ENCODE results near the gene RARRES1.
"Not testable (repeated sequence)": the region's sequence is repeated elsewhere in the genome, so short reads cannot be mapped to it uniquely, and the experiment has no call there.

The RARRES1 gene

DNA sequence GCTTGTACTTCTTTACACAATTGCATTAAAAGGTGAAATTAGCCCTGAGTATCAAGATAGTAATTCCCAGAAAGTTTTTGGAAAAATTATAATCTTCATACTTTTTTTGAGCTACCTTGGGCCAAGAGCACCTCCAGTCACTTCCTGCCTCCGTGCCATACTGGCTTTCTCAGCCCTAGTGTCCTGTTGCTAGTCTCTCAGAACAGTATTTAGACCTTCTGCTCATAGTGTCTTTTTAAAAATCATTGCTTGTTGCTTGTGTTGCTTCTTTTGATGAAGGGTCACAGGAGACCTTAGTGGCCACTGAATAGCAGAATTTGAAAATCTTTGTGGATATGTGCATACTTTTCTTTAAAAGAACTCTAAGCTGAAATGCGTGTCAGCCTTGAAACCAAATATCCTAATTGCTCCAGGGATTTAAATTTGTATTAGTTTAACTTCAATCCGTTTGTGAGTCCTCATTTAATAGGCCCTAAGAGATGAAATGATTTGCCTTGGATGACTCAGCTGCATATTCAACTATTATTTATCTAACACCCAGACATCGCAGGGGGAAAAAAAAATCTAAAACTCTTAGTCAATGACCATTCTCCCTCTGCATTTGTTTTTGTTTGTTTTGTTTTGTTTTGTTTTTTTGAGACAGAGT is 30.7 kb downstream of the RARRES1 start:
- in situ Hi-C loops (cut with HindIII; ENCODE audit: low sequenced_read_pairs), result no loop called here

DNA sequence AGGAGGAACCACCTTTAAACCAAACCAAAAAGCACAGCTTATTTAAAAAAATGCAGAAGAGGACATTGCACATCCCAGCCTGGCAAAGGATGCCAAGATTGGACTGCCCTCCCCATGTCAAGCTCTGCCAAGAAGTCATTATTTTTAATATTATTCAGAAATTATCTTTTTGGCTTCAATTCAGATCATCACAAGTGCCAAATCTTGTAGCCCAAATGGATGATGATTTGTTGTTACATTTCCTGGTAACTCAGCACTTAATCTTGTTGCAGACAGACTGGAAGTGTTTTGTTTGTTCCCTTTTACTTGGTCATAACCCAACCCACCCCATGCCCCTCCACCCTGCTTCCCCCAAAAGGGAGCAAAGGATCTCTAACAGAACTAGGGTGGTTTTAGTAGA is 31.7 kb downstream of the RARRES1 start:
- in situ Hi-C loops (cut with HindIII; ENCODE audit: low sequenced_read_pairs), result no loop called here

DNA sequence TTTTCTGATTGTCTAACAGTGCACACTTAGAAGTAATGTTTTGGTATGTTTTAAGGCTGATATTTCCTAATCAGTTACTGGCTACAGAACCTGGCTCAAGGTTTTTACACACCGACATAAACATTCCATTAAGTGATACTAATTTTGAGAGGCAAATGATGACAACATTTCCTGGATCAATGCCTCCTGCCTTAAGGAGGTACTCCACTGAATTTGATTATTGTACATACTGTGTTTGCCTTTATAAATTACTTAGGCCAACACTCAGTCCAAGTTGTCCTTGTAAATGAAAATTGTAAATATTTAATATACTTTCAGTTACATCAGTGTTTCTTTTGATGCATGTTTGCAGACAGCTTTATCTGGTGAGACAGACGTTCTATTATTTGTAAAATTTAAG is 35.6 kb downstream of the RARRES1 start:
- in situ Hi-C loops (cut with HindIII; ENCODE audit: low sequenced_read_pairs), result no loop called here

DNA sequence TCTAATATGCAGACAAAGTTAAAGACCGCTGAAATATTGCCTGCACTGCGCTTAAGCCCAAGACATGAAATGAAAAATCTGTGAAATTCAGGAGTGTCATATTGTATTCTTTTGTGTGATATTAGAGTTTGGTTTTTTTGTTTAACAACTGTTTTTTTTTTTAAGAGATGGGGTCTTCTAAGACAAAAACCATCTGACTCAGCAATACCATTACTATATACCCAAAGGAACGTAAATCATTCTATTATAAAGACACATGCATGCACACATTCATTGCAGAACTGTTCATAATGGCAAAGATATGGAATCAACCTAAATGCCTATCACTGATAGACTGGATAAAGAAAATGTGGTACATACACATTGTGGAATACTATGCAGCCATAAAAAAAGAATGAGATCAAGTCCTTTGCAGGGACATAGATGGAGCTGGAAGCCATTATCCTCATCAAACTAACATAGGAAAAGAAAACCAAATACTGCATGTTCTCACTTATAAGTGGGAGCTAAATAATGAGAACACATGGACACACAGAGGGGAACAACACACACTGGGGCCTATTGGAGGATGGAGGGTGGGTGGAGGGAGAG is 38.3 kb downstream of the RARRES1 start:
- in situ Hi-C loops (cut with HindIII; ENCODE audit: low sequenced_read_pairs), result not testable (repeated sequence)

DNA sequence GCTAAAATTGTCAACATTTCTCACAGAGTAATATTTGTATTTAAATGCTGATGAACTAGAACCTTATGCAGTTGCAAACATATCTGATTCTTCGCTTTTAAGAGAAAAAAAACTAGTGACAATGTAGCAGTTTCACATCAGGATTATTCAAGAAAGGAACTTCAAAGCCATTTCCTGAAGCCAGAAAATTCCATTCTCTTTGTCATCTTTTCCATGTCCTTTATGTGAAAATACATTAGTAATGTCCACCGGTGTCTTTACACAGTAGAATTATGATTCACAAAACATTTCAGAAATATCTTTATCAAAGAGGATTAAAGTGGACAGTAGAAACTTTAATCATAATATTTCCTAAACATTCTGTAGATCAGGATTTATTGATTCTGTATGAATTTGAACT is 47.1 kb downstream of the RARRES1 start:
- in situ Hi-C loops (cut with HindIII; ENCODE audit: low sequenced_read_pairs), result no loop called here

DNA sequence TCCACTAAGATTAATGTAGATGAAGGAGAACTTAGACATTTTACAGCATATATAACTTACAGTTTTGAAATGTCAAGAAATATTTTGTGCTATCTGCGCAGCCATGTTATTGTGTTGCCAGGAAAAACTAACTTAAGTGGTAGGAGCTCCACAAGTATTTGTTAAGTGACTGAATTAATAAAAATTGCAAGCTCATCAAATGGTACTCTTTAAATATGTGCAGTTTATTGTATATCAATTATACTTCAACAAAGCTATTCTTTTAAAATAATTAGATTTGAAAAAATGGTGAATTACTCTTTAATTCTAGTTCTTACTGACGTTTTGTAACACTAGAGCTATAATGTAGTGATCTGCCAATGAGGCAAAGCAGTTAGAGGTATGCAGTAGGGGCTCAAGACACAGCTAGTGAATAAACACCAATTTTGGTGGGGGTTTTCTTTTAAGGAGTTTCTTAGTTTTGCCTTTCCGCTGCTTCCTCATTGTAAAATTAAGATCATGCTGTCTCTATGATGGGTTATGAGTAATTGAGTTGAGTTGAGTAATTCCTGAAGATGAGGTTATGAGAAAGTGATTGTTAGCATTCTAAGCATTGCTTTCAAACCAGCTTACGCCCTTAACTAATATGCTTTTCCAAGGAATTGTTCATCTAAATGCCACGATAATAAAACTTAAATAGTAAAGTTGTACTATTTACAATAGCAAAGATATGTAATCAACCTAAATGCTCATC is 48.9 kb downstream of the RARRES1 start:
- in situ Hi-C loops (cut with HindIII; ENCODE audit: low sequenced_read_pairs), result no loop called here

DNA sequence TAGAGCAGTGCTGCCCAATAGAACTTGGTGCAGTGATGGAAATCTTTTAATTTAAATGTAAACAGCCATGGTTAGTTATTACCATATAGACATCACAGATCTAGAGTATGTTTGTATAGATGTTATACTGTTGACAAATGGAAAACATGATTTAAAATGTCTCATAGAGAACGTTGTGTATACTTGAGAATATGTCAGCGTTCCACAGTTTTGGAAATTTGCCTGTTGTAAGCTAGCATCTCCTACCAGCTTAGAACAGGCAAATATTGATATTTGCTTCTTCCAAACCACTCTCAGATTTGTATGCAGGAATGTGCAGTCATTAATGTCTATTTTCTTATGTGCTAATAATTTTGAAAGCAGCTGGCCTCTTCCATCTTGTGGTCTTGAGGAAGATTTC is 51.4 kb downstream of the RARRES1 start:
- in situ Hi-C loops (cut with HindIII; ENCODE audit: low sequenced_read_pairs), result no loop called here

DNA sequence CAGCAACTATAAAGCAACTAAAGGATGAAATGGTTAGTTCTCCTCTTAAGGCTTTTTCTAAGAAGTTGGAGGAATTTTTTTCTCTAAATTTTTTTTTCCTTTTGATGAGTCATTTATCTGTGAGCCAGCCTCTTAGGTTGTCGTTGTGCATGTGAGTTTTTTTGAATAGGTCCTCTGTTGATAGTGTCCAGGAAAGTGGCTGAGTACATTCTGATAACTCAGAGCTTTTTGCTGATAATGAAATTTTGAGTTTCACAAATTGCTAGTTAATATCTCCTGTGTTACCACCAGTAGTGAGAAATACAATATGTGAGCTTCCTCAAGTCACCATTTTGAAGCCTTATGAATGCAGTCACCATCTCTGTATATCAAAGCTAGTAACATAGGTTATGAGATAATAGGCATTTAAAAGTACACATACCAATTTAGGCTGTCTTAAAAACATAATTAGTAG is 52.7 kb downstream of the RARRES1 start:
- in situ Hi-C loops (cut with HindIII; ENCODE audit: low sequenced_read_pairs), result no loop called here

DNA sequence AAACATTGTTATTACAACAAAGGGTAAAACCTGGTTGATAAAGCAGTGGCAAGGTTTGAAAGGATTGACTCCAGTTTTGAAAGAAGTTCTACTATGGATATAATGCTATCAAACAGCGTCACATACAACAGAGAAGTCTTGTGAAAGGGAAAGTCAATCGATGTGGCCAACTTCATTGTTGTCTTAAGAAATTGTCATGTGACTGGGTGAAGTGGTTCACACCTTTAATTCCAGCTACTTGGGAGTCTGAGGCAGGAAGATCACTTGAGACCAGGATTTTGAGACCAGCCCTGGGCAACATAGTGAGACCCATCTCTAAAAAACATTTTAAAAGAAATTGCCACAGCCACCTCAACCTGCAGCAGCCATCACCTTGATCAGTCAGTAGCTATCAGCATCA is 53.6 kb downstream of the RARRES1 start:
- in situ Hi-C loops (cut with HindIII; ENCODE audit: low sequenced_read_pairs), result no loop called here

DNA sequence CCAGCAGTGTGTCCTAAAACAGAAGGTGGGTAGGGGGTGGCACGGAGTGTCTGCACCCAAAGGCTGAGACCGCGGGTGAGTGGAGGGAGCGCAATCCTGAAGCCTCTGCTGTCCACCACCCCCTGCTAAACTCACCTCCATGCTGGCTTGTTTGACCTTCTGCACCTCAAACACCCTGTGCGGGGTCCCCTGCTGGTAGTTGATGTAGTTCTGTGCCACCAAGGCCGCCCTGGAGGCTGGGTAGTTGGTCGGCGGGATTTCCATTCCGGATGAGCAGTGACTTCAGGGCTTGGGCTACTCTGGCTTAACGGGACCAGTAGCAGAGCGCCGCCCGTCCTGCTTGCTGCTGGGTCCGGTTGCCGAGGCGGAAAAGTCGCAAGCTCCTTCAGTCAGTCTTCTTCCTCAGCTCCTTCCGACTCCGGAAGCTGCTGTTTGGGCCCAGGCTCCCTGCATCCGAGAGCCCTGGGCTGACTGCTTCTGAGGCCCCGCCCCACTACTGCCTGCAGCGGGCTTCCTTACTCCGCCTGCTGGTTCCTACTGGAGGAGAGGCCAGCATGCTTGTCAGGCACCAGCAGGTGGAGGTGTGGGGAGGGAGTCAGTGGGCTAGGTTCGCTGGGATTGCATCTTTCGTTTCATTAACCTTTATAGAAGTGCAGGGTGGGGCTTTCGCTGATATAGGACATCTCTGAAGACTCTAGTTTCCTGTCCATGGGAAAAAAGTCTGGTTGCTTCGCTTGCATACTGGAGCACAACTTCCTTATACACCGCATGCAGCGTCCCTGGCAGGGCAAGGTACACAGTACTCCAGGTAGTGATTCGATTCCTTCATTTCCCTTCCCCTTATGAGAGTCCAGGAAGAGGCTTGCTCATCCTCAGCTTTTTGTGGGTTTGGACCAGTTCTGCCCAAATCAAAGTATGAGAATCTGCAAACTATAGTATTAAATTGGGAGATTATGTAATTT is 59.8 kb downstream of the RARRES1 start, which contains the start of gene LXN:
Gene LXN (minus strand): TSS at position 434 of the 962 bp plus-strand sequence. CDS start 170 bp downstream, at position 264.
- in situ Hi-C loops (cut with HindIII; ENCODE audit: low sequenced_read_pairs), result loop anchor here (25.0 kb wide), 1 partner anchor 115 kb away; no protein-coding TSS in a partner anchor

DNA sequence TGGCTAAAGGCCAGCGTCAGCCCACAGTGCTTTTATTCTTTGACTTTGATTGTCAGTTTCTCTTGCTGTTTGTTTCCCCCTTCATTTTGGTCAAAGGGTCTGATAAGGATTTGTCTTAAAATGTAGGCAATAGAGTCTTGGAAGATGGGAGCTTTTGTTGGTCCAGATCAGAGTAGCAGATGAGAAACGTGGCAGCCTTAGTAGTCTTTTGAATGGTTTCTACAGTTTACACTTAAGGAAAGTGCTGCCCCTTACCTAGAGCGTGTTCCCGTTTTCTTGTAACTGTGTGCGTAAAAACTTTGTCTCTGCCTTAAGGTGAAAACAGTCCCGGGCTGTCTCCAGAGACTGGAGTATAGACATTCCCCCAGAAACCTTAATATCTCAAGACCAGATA is 60.4 kb downstream of the RARRES1 start:
- in situ Hi-C loops (cut with HindIII; ENCODE audit: low sequenced_read_pairs), result loop anchor here (25.0 kb wide), 1 partner anchor 115 kb away; no protein-coding TSS in a partner anchor

DNA sequence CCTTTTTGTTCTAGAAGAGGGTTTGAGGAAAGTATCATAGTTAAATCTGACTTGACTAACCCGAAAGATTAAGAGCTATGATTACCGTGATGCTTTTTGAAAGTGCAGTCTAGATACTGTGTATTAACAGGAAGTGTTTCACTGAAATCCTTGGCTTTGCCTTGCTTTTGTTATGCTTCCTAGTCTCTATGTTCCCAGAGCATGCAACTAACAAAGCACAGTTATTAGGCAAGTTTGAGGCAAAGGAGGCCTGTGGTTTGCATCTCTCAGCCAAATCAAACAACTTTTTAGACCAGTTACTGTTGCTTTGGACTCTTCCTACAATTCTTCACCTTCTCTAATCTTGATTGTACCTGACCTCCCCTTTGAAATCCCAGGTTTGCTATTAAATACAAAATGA is 63.8 kb downstream of the RARRES1 start:
- in situ Hi-C loops (cut with HindIII; ENCODE audit: low sequenced_read_pairs), result loop anchor here (25.0 kb wide), 1 partner anchor 119 kb away; no protein-coding TSS in a partner anchor

DNA sequence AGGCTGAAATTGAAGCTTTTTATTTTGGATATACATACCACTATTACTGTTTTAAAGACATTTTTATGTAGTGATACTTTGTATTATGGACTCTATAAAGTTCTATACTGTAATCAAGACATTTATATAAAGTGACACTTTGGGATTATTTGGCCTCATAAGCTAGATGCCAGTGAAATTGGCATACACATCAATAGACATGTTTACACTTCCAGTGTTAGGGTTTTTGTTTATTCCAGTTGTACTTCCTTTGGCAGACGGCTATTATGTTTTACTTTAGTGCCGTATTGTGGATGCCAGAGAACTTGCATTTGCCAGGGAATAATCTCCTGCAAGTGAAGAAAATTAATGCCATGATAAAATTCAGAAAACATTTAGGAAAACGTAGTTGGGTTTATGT is 65.8 kb downstream of the RARRES1 start:
- in situ Hi-C loops (cut with HindIII; ENCODE audit: low sequenced_read_pairs), result loop anchor here (25.0 kb wide), 1 partner anchor 121 kb away; no protein-coding TSS in a partner anchor

DNA sequence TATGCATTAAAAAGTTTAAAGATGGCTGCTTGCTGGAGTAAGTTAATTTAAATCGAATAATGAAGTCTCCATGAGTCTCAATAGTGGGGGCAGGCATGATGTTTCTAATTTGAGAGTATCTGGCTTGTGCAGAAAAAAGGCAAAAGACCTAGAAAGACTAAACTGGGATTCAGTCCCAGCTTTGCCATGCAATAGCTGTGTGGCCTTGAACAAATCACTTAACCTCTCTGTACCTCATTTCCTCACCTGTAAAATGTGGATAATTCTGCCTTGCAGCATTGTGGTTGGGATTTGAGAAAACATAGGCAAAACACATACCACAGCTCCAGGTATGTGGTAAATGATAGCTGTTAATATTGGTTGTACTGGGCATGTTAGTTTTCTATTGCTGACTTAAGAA is 68.4 kb downstream of the RARRES1 start:
- in situ Hi-C loops (cut with HindIII; ENCODE audit: low sequenced_read_pairs), result loop anchor here (25.0 kb wide), 1 partner anchor 123 kb away; no protein-coding TSS in a partner anchor

DNA sequence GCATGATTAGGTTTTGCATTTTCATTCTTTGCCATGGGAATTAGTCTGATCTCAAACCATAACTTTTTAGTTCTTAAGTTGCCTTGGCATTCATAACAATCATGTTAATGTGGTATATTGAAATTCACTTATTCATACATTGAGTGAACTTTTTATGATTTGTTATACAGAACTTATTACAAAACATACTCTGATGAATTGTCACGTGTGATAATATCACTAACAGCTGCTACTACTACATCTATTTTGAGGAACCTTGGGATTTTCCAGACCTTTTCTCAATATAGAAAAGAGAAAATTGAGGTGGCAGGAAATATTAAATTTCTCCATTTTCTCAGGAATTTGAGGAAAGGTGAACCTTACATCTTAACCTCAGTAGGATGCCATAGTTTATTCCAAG is 69.0 kb downstream of the RARRES1 start:
- in situ Hi-C loops (cut with HindIII; ENCODE audit: low sequenced_read_pairs), result loop anchor here (25.0 kb wide), 1 partner anchor 124 kb away; no protein-coding TSS in a partner anchor

DNA sequence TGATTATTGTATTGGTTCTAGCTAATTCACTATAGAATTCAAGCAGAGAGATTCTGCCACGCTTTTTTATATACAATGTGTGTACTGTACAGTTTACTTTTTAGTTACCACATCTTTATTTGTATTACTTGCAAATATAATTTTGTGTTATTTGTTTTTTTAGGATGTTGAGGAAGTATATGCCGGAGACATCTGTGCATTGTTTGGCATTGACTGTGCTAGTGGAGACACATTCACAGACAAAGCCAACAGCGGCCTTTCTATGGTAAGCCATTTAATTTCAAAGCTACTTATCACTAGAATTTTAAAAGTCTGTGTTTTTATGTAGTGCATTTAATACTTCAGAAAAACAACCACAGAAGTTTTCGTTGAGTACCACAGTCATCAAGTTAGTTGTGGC is 71.5 kb downstream of the RARRES1 start:
- in situ Hi-C loops (cut with HindIII; ENCODE audit: low sequenced_read_pairs), result loop anchor here (25.0 kb wide), 1 partner anchor 127 kb away; no protein-coding TSS in a partner anchor

DNA sequence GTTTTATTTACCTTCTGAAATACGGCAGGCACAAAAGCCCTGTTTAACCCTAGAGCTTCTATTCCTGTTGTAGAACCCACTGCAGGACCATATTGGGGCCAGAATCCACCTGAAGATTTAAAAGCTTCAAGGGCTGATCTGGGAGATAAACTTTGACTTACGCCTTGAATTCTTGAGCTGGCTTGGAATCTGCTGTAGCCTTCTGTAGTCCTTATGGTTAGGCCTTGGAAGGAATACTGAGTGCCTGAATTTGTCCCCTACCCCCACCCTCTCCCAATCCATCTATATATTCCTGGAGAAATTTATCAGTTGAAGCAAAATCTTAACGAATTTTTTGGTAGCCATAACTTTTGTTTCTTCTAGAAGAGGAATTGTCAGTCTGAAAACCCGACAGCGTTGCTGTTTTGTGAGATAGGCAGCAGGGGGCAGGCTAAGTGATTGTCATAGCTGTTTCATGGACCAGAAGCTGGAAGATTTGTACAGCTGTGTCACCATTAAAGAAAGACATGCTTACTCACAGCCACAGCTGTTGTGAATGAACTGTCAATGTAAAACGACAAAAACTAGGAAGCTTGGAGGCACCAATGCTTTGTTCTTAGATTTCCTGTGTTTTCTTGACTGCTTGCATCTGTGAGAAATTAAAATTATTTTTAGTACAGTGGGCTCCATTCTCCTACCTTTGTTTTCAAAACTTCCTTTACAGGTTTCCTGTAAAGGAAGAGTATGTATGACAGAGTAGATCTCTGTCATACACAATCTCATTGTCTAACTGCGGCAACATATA is 72.6 kb downstream of the RARRES1 start:
- in situ Hi-C loops (cut with HindIII; ENCODE audit: low sequenced_read_pairs), result loop anchor here (25.0 kb wide), 1 partner anchor 128 kb away; no protein-coding TSS in a partner anchor

DNA sequence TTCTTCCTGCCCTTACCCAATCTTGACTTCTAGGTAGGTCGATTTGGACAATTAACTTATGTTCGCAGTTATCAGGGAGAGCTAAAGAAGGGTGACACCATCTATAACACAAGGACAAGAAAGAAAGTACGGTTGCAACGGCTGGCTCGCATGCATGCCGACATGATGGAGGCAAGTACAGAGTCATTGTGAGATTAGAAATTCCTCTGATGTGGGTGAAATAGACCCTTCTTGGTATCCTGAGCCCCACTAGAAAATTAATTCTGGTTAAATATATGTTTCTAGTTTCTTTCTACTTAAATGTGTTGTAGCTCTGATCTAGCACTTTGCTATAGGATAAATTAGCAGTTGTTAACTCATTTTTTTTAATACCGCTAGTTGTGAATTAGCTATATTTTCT is 73.4 kb downstream of the RARRES1 start:
- in situ Hi-C loops (cut with HindIII; ENCODE audit: low sequenced_read_pairs), result loop anchor here (25.0 kb wide), 1 partner anchor 128 kb away; no protein-coding TSS in a partner anchor

DNA sequence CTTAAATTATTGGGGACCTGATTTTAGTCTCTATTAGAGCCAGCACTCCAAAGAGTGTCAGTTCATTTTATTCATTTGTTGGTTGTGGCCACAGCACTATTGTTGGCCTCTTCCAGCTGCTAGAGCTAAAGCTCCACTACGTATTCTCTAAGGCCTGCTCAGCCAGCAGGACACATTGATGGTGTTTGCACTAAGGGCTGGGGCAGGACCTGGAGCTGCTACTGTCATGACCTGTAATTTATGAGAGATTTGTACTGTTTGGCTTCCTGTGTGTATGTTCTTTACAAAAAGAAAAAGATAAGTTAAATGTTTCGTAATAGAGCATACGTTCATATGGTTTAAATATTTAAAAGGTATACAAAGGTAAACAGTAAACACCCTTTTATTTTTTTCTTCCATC is 79.8 kb downstream of the RARRES1 start:
- in situ Hi-C loops (cut with HindIII; ENCODE audit: low sequenced_read_pairs), result loop anchor here (25.0 kb wide), 1 partner anchor 135 kb away; no protein-coding TSS in a partner anchor

Measured in DLD1 (cell line).